ENCODE results near the gene SEPSECS. TPM values are rescaled to one million over a fixed set of nuclear protein-coding genes. Genes with fewer than 3 reads are reported as not detected.
"Not testable (repeated sequence)": the region's sequence is repeated elsewhere in the genome, so short reads cannot be mapped to it uniquely, and the experiment has no call there.

Gene SEPSECS
- total RNA-seq, 4 donors from 2014 or later, result 3.9 to 6.7 (median 4.7) TPM

- Histone ChIP-seq H3K4me3 (no peak overlapping the region), H3K36me3 (no peaks in the 10 kb centered on the region), H3K9me3 (no peaks in the 10 kb centered on the region), H3K4me1 (no peaks in the 10 kb centered on the region), H3K27me3 (peaks cover 0 to 9% (median 4%) of the 10 kb centered on the region in 3 donors), H3K27ac (no peak overlapping the region)
- TF ChIP-seq, protein P1, sequence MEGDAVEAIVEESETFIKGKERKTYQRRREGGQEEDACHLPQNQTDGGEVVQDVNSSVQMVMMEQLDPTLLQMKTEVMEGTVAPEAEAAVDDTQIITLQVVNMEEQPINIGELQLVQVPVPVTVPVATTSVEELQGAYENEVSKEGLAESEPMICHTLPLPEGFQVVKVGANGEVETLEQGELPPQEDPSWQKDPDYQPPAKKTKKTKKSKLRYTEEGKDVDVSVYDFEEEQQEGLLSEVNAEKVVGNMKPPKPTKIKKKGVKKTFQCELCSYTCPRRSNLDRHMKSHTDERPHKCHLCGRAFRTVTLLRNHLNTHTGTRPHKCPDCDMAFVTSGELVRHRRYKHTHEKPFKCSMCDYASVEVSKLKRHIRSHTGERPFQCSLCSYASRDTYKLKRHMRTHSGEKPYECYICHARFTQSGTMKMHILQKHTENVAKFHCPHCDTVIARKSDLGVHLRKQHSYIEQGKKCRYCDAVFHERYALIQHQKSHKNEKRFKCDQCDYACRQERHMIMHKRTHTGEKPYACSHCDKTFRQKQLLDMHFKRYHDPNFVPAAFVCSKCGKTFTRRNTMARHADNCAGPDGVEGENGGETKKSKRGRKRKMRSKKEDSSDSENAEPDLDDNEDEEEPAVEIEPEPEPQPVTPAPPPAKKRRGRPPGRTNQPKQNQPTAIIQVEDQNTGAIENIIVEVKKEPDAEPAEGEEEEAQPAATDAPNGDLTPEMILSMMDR (IDR thresholded peaks at IDR 0.05 in 4 of 5, conservative IDR thresholded peaks at IDR 0.05 in 1 of 5), result no peak
- TF ChIP-seq POLR2A (IDR thresholded peaks at IDR 0.05), result no peak
- intact Hi-C loops (cut with DNase I; ENCODE audit: low total_unique reads), result no loop called here
- ATAC-seq (no peak), DNase-seq (no peak)
- in situ Hi-C loops (cut with MboI; ENCODE audit: low sequenced_read_pairs in 4 of 4), result no loop called here
These were observed 69.7 kb downstream of the SEPSECS start for GRCh38 chr4:25090516-25090915.

DNA sequence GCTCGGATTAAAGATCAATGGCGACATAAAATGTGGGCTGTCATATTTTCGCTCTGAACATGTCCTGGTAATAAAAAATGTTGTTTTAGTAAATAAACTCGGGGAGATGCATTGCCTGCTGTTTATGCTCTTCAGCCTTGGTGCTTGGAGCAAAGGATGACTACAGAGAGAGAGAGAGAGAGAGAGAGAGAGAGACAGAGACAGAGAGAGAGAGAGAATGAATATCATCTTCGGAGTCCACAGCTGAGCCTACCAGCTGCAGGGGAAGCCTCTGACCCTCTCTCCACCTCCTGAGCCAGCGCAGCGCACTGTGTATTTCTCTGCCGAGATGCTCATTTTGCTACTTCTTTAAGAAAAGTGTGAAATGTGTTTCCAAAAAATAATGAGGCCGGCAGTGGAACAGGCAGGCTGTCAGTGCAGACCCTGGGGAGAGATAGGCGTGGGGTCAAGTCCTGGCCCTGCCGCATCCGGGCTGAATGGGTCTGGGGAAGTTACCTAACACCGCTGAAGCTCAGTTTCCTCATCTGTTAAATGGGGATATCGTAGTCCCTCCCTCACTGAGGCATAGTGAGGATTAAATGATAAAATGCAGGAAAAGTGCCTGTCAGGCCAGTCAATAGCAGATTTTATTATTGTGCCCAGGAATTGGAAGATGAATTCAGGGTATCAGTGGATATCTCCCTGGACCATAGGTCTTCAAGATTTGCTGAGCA lies 71.0 kb downstream of the SEPSECS start:
- Histone ChIP-seq H3K4me1 (no peaks in the 10 kb centered on the region), H3K36me3 (no peaks in the 10 kb centered on the region), H3K9me3 (no peaks in the 10 kb centered on the region), H3K4me3 (no peak overlapping the region), H3K27ac (no peak overlapping the region), H3K27me3 (peaks cover 0 to 2% (median 0%) of the 10 kb centered on the region in 3 donors)
- ATAC-seq (no peak), DNase-seq (no peak)
- in situ Hi-C loops (cut with MboI; ENCODE audit: low sequenced_read_pairs in 4 of 4) (no loop called here), intact Hi-C loops (cut with DNase I; ENCODE audit: low total_unique reads) (no loop called here)
- TF ChIP-seq POLR2A (IDR thresholded peaks at IDR 0.05), result no peak
- TF ChIP-seq, protein P1 (IDR thresholded peaks at IDR 0.05 in 4 of 5, conservative IDR thresholded peaks at IDR 0.05 in 1 of 5), result no peak

DNA sequence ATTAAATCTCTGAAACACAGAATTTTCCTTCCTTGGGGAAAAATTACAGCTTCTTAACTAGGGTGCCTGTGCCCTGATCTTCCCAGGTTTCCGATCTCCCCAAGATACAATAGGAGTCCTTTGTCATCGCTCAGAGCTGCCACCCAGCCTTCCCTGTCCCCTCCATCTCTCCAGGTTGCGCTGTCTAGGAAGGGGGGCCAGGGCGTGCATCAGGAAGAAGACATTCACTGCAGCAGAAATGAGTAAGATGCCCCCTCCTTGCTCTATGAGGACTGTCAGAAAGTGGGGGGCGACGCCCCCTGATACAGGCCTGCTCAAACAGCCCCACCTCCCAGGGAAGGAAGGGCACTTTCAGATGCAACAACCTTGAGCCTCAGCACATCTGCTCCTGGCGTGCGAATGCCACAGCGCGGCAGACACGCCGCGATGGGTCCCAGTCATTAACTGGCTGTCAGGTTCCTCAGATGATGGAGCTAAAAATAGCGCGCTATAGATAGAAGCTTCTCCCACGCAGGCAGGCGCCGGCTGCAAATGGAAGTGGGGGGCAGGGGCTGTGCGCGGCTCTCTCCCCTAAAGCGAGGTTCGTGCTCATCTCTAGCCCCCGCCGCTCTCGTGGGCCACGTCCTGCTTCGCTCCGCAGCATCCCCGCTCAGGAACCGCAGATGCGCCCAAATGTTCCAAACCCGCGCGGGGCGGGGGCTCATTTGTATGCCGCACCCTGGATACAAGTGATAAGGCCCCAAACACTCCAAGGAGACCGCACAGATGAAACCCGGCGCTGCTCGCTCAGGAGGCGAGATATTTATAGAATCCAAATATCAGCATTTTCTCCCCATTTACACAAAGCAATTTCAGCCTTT lies 71.9 kb downstream of the SEPSECS start:
- intact Hi-C loops (cut with DNase I; ENCODE audit: low total_unique reads), result no loop called here
- ATAC-seq (peak in 1 of 2 donors; percentile 51), DNase-seq (no peak)

GRCh38 chr4:25085671-25086070 lies 74.6 kb downstream of the SEPSECS start:
- Histone ChIP-seq H3K9me3 (no peaks in the 10 kb centered on the region), H3K27me3 (peaks cover 0 to 2% (median 0%) of the 10 kb centered on the region in 3 donors), H3K27ac (no peak overlapping the region), H3K36me3 (no peaks in the 10 kb centered on the region), H3K4me3 (no peak overlapping the region), H3K4me1 (no peaks in the 10 kb centered on the region)
- DNase-seq (peak in 1 of 2 donors; percentile 14), ATAC-seq (no peak)
- intact Hi-C loops (cut with DNase I; ENCODE audit: low total_unique reads) (no loop called here), in situ Hi-C loops (cut with MboI; ENCODE audit: low sequenced_read_pairs in 4 of 4) (no loop called here)
- TF ChIP-seq POLR2A (IDR thresholded peaks at IDR 0.05), result no peak
- TF ChIP-seq, protein P1 (IDR thresholded peaks at IDR 0.05 in 4 of 5, conservative IDR thresholded peaks at IDR 0.05 in 1 of 5), result no peak

More for the DNA sequence above, 71.9 kb downstream of the SEPSECS start:
- Histone ChIP-seq H3K36me3 (no peaks in the 10 kb centered on the region), H3K27ac (no peak overlapping the region), H3K4me3 (peak overlapping the region in 3 of 4 donors; percentile 7 to 48 (median 28)), H3K9me3 (no peaks in the 10 kb centered on the region), H3K27me3 (peaks cover 0 to 2% (median 0%) of the 10 kb centered on the region in 3 donors), H3K4me1 (no peaks in the 10 kb centered on the region)
- in situ Hi-C loops (cut with MboI; ENCODE audit: low sequenced_read_pairs in 4 of 4), result no loop called here
- no peak for TF ChIP-seq POLR2A (IDR thresholded peaks at IDR 0.05)
- TF ChIP-seq, protein P1 (IDR thresholded peaks at IDR 0.05 in 4 of 5, conservative IDR thresholded peaks at IDR 0.05 in 1 of 5), result no peak

- H3K27me3 ChIP-seq; intact Hi-C loops (cut with DNase I; ENCODE audit: low total_unique reads); H3K36me3 ChIP-seq; H3K4me1 ChIP-seq; ATAC-seq; in situ Hi-C loops (cut with MboI; ENCODE audit: low sequenced_read_pairs in 4 of 4); DNase-seq; H3K4me3 ChIP-seq; H3K27ac ChIP-seq; H3K9me3 ChIP-seq: not testable (repeated sequence)
These were observed 76.8 kb downstream of the SEPSECS start for GRCh38 chr4:25083441-25083840.
